ENCODE measurements around the gene RAET1G. TPM values are rescaled to one million over a fixed set of nuclear protein-coding genes. Genes with fewer than 3 reads are reported as not detected.
"Not testable (repeated sequence)": the region's sequence is repeated elsewhere in the genome, so short reads cannot be mapped to it uniquely, and the experiment has no call there.

Gene RAET1G
- total RNA-seq, 1 experiment from 2014 or later, result 0.54 TPM

DNA sequence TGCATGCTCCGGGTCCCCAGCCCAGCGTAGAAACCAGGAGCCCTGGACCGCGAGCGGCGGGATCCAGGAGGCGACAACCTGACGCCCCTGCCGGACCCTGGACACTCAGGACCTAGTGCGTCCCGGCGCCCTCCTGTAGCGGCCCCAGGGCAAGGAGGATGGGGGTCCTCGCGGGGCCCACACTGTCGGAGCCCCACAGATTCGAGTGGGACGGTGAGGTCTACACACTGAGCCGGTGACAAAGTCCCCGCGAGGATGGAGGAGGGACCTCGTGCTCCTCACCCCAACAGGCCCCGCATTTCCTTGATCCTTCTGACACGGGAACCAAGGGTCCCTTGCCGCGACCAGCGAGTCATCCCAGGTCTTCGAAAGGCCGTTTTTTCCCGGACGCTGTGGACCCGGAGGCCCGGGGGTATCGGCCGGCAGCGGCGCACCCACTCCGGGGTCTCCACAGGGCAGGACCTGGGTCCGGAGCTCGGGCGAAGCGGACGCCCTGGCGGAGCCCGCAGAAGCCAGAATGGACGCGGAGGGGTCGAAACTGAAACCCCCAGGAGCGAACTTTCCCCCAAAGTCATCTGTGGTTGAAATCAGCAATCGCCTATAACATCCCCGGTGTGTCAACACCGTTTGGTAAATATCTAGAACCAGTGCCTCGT is 31.5 kb upstream of the RAET1G start:
- H3K9me3 Mint-ChIP-seq (ENCODE audit: low read depth, unreplicated experiment); CTCF ChIA-PET; H3K27ac Mint-ChIP-seq (ENCODE audit: unreplicated experiment); BruUV-seq (replicated peaks); H3K36me3 Mint-ChIP-seq (ENCODE audit: insufficient read depth, unreplicated experiment); intact Hi-C loops (cut with micrococcal nuclease; ENCODE audit: unreplicated experiment); DNase-seq; H3K4me1 Mint-ChIP-seq (ENCODE audit: low read depth, unreplicated experiment): not testable (repeated sequence)
- Mint-ChIP-seq H3K4me3 (ENCODE audit: low read depth, unreplicated experiment) (peak overlapping the region; percentile 66), H3K27me3 (ENCODE audit: unreplicated experiment) (peaks cover 51% of the 10 kb centered on the region)

DNA sequence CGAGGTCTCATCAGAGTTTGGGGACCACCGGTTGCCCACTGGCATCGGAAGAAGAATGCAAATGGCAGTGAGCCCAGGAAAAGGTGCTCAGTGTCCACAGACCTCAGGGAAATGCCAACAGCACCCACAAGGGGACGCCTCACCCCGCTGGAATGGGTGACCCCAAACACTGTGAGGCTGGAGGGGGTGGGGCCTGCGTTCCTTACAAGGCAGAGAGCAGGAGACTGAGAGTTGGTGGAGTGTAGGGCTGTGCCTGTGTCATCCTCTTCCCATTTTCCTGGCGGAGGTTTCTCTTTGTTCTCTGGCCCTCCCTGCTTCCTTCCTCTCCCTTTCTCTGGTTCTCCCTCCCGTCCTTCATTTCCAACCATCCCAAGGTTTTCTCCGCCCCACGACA is 31.0 kb upstream of the RAET1G start:
- H3K4me1 Mint-ChIP-seq (ENCODE audit: low read depth, unreplicated experiment); H3K36me3 Mint-ChIP-seq (ENCODE audit: insufficient read depth, unreplicated experiment); H3K27ac Mint-ChIP-seq (ENCODE audit: unreplicated experiment); DNase-seq; H3K9me3 Mint-ChIP-seq (ENCODE audit: low read depth, unreplicated experiment); BruUV-seq (replicated peaks); CTCF ChIA-PET; intact Hi-C loops (cut with micrococcal nuclease; ENCODE audit: unreplicated experiment): not testable (repeated sequence)
- peak overlapping the region; percentile 12 for H3K4me3 Mint-ChIP-seq (ENCODE audit: low read depth, unreplicated experiment)
- H3K27me3 Mint-ChIP-seq (ENCODE audit: unreplicated experiment), result peaks cover 51% of the 10 kb centered on the region

DNA sequence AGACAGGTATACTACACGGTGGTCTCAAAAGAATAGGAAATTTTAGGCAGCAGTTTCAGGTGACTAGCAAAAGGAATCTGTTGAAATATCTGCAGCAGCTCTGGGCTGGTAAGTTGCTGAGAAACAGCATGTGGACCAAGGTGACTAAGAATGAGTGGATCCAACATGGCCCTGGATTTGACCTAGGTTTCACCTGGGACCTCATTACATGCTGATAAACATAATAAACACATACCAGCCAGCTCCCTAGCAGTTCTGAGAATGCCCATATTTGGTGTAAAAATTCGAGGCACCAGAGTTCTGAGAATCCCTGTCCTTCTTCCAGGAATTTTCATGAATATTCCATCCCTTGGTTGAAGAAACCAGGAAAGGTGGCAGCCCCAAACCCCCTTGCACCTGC is 30.5 kb upstream of the RAET1G start:
- CTCF ChIA-PET; H3K36me3 Mint-ChIP-seq (ENCODE audit: insufficient read depth, unreplicated experiment); H3K27ac Mint-ChIP-seq (ENCODE audit: unreplicated experiment); H3K9me3 Mint-ChIP-seq (ENCODE audit: low read depth, unreplicated experiment); H3K4me1 Mint-ChIP-seq (ENCODE audit: low read depth, unreplicated experiment); BruUV-seq (replicated peaks); DNase-seq; intact Hi-C loops (cut with micrococcal nuclease; ENCODE audit: unreplicated experiment); H3K4me3 Mint-ChIP-seq (ENCODE audit: low read depth, unreplicated experiment): not testable (repeated sequence)
- peaks cover 51% of the 10 kb centered on the region for H3K27me3 Mint-ChIP-seq (ENCODE audit: unreplicated experiment)

DNA sequence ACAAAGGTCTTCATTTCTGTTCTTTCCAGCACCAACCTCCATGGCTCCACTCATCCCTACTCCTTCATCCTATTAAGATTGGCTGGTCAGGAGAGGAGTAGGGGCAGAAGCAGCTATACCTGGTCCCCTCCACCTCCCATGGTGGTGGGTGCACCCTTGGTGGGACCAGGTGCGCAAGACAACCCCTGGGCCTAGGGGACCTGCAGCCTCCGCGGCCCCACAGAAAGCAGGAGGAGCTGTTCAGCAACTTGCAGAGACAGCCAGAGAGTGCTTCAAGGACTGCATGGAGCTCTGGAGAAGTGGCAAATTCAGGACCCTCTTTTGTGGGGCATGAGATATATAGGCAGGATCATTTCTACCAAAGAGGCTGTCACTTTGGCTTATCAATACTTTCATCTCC is 28.7 kb upstream of the RAET1G start:
- intact Hi-C loops (cut with micrococcal nuclease; ENCODE audit: unreplicated experiment), result no loop called here
- no TSS peak for BruUV-seq (replicated peaks)
- no peaks in the 10 kb centered on the region for H3K9me3 Mint-ChIP-seq (ENCODE audit: low read depth, unreplicated experiment)
- H3K36me3 Mint-ChIP-seq (ENCODE audit: insufficient read depth, unreplicated experiment), result peaks cover 4% of the 10 kb centered on the region
- DNase-seq, result no peak
- H3K27me3 Mint-ChIP-seq (ENCODE audit: unreplicated experiment), result peaks cover 51% of the 10 kb centered on the region
- no peak overlapping the region for H3K27ac Mint-ChIP-seq (ENCODE audit: unreplicated experiment)
- H3K4me1 Mint-ChIP-seq (ENCODE audit: low read depth, unreplicated experiment), result peaks cover 6% of the 10 kb centered on the region
- TF ChIP-seq, protein P1, sequence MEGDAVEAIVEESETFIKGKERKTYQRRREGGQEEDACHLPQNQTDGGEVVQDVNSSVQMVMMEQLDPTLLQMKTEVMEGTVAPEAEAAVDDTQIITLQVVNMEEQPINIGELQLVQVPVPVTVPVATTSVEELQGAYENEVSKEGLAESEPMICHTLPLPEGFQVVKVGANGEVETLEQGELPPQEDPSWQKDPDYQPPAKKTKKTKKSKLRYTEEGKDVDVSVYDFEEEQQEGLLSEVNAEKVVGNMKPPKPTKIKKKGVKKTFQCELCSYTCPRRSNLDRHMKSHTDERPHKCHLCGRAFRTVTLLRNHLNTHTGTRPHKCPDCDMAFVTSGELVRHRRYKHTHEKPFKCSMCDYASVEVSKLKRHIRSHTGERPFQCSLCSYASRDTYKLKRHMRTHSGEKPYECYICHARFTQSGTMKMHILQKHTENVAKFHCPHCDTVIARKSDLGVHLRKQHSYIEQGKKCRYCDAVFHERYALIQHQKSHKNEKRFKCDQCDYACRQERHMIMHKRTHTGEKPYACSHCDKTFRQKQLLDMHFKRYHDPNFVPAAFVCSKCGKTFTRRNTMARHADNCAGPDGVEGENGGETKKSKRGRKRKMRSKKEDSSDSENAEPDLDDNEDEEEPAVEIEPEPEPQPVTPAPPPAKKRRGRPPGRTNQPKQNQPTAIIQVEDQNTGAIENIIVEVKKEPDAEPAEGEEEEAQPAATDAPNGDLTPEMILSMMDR (IDR thresholded peaks at IDR 0.05; ENCODE audit: unreplicated experiment), result no peak
- H3K4me3 Mint-ChIP-seq (ENCODE audit: low read depth, unreplicated experiment), result no peak overlapping the region
- CTCF ChIA-PET, result no interaction called here

DNA sequence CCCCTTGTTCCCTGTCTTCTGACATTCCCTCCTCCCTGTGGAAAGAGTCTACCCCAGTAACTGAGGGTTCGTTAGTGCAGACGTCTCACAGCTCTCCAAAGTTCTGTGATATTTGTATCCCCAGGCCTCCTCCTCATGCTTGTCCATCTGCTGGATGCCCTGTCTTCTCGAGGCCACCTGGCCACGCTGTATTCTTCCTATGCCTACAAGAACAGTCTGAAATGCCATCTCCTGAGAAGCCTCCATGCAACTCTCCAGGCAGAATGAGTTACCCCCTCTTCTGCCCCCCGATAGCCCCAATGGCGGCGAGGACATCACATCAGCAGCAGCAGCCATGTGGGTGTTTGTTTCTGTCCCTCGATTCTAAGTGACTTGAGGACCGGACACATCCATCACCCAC is 28.2 kb upstream of the RAET1G start:
- CTCF ChIA-PET, result no interaction called here
- Mint-ChIP-seq H3K27me3 (ENCODE audit: unreplicated experiment) (peaks cover 48% of the 10 kb centered on the region), H3K9me3 (ENCODE audit: low read depth, unreplicated experiment) (no peaks in the 10 kb centered on the region), H3K4me3 (ENCODE audit: low read depth, unreplicated experiment) (no peak overlapping the region), H3K36me3 (ENCODE audit: insufficient read depth, unreplicated experiment) (peaks cover 4% of the 10 kb centered on the region), H3K4me1 (ENCODE audit: low read depth, unreplicated experiment) (peaks cover 6% of the 10 kb centered on the region), H3K27ac (ENCODE audit: unreplicated experiment) (no peak overlapping the region)
- intact Hi-C loops (cut with micrococcal nuclease; ENCODE audit: unreplicated experiment), result no loop called here
- TF ChIP-seq, protein P1 (IDR thresholded peaks at IDR 0.05; ENCODE audit: unreplicated experiment), result no peak
- no TSS peak for BruUV-seq (replicated peaks)
- no peak for DNase-seq

DNA sequence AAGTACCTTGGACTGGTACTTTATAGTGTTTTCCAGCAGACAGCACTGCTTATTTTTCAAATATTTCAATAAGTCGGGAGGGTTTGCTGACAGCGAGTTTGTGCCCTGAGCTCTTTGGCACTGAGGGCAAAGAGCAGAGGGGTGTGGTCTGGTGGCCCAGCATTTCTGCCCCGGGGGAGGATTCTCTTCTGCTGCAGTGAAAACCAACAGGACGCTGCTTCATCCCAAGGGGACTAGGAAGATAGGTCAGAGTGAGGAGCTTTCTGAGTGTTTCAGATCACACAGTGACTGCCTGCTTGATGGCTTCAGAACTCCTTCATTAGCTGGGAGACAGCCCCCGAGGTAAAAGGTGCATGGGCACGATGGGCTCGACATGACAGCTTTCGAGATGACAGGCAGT is 27.5 kb upstream of the RAET1G start:
- intact Hi-C loops (cut with micrococcal nuclease; ENCODE audit: unreplicated experiment), result no loop called here
- no peaks in the 10 kb centered on the region for H3K9me3 Mint-ChIP-seq (ENCODE audit: low read depth, unreplicated experiment)
- no peak overlapping the region for H3K27ac Mint-ChIP-seq (ENCODE audit: unreplicated experiment)
- CTCF ChIA-PET, result no interaction called here
- H3K4me1 Mint-ChIP-seq (ENCODE audit: low read depth, unreplicated experiment), result peaks cover 6% of the 10 kb centered on the region
- BruUV-seq (replicated peaks), result no TSS peak
- DNase-seq, result no peak
- TF ChIP-seq, protein P1 (IDR thresholded peaks at IDR 0.05; ENCODE audit: unreplicated experiment), result no peak
- no peak overlapping the region for H3K4me3 Mint-ChIP-seq (ENCODE audit: low read depth, unreplicated experiment)
- H3K27me3 Mint-ChIP-seq (ENCODE audit: unreplicated experiment), result peaks cover 42% of the 10 kb centered on the region
- peaks cover 4% of the 10 kb centered on the region for H3K36me3 Mint-ChIP-seq (ENCODE audit: insufficient read depth, unreplicated experiment)

Data from Calu3 (cell line).